Liver (tissue), 9 donors: ENCODE data around the gene PSMB10. TPM values are rescaled to one million over a fixed set of nuclear protein-coding genes. Genes with fewer than 3 reads are reported as not detected.

Experiments used
- DNase-seq: peaks from one replicate; pipeline ENCODE4 v3.0.0-alpha.2; 2017; ENCODE audit warnings: low spot score
- H3K27ac ChIP-seq, 2 donors: one replicate each; pipeline ENCODE4 v1.7.0; 2013; ENCODE audit warnings: inconsistent platforms in 2 of 2, low read length in 2 of 2, control low read depth in 1 of 2, low read depth in 1 of 2, mild to moderate bottlenecking in 1 of 2
- H3K27me3 ChIP-seq, 4 donors: one replicate each; pipeline versions ENCODE4 v1.6.1 to v1.7.0; 2013; ENCODE audit warnings: low read length in 3 of 4, inconsistent platforms in 1 of 4, mild to moderate bottlenecking in 1 of 4, moderate library complexity in 1 of 4; ENCODE audit not compliant: control insufficient read depth in 4 of 4, insufficient read depth in 4 of 4
- H3K36me3 ChIP-seq, 4 donors: one replicate each; pipeline versions ENCODE4 v1.6.1 to v1.7.0; 2013; ENCODE audit warnings: low read length in 3 of 4, mild to moderate bottlenecking in 3 of 4, low read depth in 1 of 4, moderate library complexity in 1 of 4; ENCODE audit not compliant: control insufficient read depth in 4 of 4, insufficient read depth in 3 of 4
- H3K4me1 ChIP-seq, 4 donors: one replicate each; pipeline versions ENCODE4 v1.6.1 to v1.7.0; 2013; ENCODE audit warnings: low read length in 3 of 4, mild to moderate bottlenecking in 3 of 4, moderate library complexity in 1 of 4; ENCODE audit not compliant: control insufficient read depth in 4 of 4, insufficient read depth in 4 of 4
- H3K4me3 ChIP-seq, 3 donors: one replicate each; pipeline versions ENCODE4 v1.6.1 to v1.7.0; 2013; ENCODE audit warnings: low read length in 3 of 3, control low read depth in 1 of 3, low read depth in 1 of 3, mild to moderate bottlenecking in 1 of 3
- H3K9ac ChIP-seq, 2 donors: one replicate each; pipeline ENCODE4 v1.7.0; 2013; ENCODE audit warnings: low read length in 2 of 2, mild to moderate bottlenecking in 2 of 2, moderate library complexity in 2 of 2, control low read depth in 1 of 2, low read depth in 1 of 2
- H3K9me3 ChIP-seq, 4 donors: one replicate each; pipeline versions ENCODE4 v1.6.1 to v1.7.0; 2013; ENCODE audit warnings: low read length in 3 of 4; ENCODE audit not compliant: control insufficient read depth in 4 of 4
- EGR1 ChIP-seq, 2 donors: IDR thresholded peaks; 2 replicates each; pipeline ENCODE4 v1.6.1; 2016 to 2018; ENCODE audit warnings: antibody characterized with exemption in 2 of 2, low read depth in 2 of 2
- FOXA1 ChIP-seq: IDR thresholded peaks from 2 replicates; pipeline ENCODE4 v1.6.1; 2016; ENCODE audit warnings: antibody characterized with exemption
- FOXA2 ChIP-seq: IDR thresholded peaks from 2 replicates; pipeline ENCODE4 v1.6.1; 2016; ENCODE audit warnings: antibody characterized with exemption
- GABPA ChIP-seq, 2 donors: IDR thresholded peaks in 1 of 2; conservative IDR thresholded peaks in 1 of 2; 2 replicates each; pipeline ENCODE4 v1.6.1; 2016; ENCODE audit warnings: antibody characterized with exemption in 2 of 2, mild to moderate bottlenecking in 1 of 2, moderate library complexity in 1 of 2
- HNF4A ChIP-seq, 2 donors: conservative IDR thresholded peaks; 2 replicates each; pipeline ENCODE4 v1.6.1; 2016; ENCODE audit warnings: antibody characterized with exemption in 2 of 2, mild to moderate bottlenecking in 2 of 2
- HNF4G ChIP-seq: IDR thresholded peaks from 2 replicates; pipeline ENCODE4 v1.6.1; 2016; ENCODE audit warnings: antibody characterized with exemption
- JUND ChIP-seq, 2 donors: IDR thresholded peaks; 2 replicates each; pipeline ENCODE4 v1.6.1; 2016; ENCODE audit warnings: antibody characterized with exemption in 2 of 2
- MAX ChIP-seq: IDR thresholded peaks from 2 replicates; pipeline ENCODE4 v1.6.1; 2016; ENCODE audit warnings: antibody characterized with exemption
- NR2F2 ChIP-seq: IDR thresholded peaks from 2 replicates; pipeline ENCODE4 v1.6.1; 2016; ENCODE audit warnings: antibody characterized with exemption
- RAD21 ChIP-seq, 2 donors: IDR thresholded peaks; 2 replicates each; pipeline ENCODE4 v1.6.1; 2016; ENCODE audit warnings: antibody characterized with exemption in 2 of 2, mild to moderate bottlenecking in 2 of 2
- RXRA ChIP-seq, 2 donors: IDR thresholded peaks; 2 replicates each; pipeline ENCODE4 v1.6.1; 2017 to 2018; ENCODE audit warnings: antibody characterized with exemption in 2 of 2, mild to moderate bottlenecking in 1 of 2
- SP1 ChIP-seq: IDR thresholded peaks from 2 replicates; pipeline ENCODE4 v1.6.1; 2018; ENCODE audit warnings: antibody characterized with exemption, mild to moderate bottlenecking
- TAF1 ChIP-seq: conservative IDR thresholded peaks from 2 replicates; pipeline ENCODE4 v1.6.1; 2016; ENCODE audit warnings: antibody characterized with exemption, mild to moderate bottlenecking
- YY1 ChIP-seq: IDR thresholded peaks from 2 replicates; pipeline ENCODE4 v1.6.1; 2016; ENCODE audit warnings: antibody characterized with exemption, mild to moderate bottlenecking
- WGBS: extraction: QIAGEN DNeasy Blood & Tissue Kit; methylation state at CpG from one replicate; pipeline ENCODE4 v1.1.7; 2013; 5-methylcytosine and 5-hydroxymethylcytosine counted together
- polyA plus RNA-seq, 2 donors: library from polyadenylated mRNA; stranded (reverse) in 1 of 2; unstranded in 1 of 2; fragments of 200-250 nt in 1 of 2; fragments of >200 nt in 1 of 2; fragmentation: Nextera tagmentation in 1 of 2; extraction: Ambion mirVana in 1 of 2; gene quantifications; one replicate each; pipeline versions ENCODE4 v1.2.1 to v1.2.3, GENCODE V29; 2013 to 2015
- total RNA-seq, 2 donors: library from RNA; depleted of rRNA; stranded (reverse); fragments of >200 nt; gene quantifications; one replicate each; pipeline ENCODE4 v1.2.3, GENCODE V29; 2014
- TF ChIP-seq, protein P1 (sequence below): IDR thresholded peaks from 2 replicates; pipeline ENCODE4 v1.6.1; 2016; ENCODE audit warnings: antibody characterized with exemption
- TF ChIP-seq, protein P2 (sequence below): IDR thresholded peaks from 2 replicates; pipeline ENCODE4 v1.6.1; 2016; ENCODE audit warnings: antibody characterized with exemption, mild to moderate bottlenecking
- TF ChIP-seq, protein P3 (sequence below): IDR thresholded peaks from 2 replicates; pipeline ENCODE4 v1.6.1; 2016; ENCODE audit warnings: antibody characterized with exemption
- TF ChIP-seq, protein P4 (sequence below): fragments of 150-350 bp; IDR thresholded peaks from 2 replicates; pipeline ENCODE4 v1.5.1; 2017; ENCODE audit warnings: improper control_type of control experiment, low read depth, low read length; ENCODE audit not compliant: missing input control
- donor health status: healthy.
- donor health status: healthy.
- donor health status: healthy.
- donor health status: healthy.
- donor health status: healthy.

The PSMB10 gene
- total and polyA plus RNA-seq, 4 donors: 24.8 to 48.2 (median 32.3) TPM

- TF ChIP-seq RAD21 (IDR thresholded peaks at IDR 0.05) (peak in 1 of 2 donors; percentile 35), FOXA1 (no peak), JUND (IDR thresholded peaks at IDR 0.05) (peak in 1 of 2 donors; percentile 53), HNF4A (conservative IDR thresholded peaks at IDR 0.05) (peak; percentile 33 to 77)
- TF ChIP-seq, protein P1, sequence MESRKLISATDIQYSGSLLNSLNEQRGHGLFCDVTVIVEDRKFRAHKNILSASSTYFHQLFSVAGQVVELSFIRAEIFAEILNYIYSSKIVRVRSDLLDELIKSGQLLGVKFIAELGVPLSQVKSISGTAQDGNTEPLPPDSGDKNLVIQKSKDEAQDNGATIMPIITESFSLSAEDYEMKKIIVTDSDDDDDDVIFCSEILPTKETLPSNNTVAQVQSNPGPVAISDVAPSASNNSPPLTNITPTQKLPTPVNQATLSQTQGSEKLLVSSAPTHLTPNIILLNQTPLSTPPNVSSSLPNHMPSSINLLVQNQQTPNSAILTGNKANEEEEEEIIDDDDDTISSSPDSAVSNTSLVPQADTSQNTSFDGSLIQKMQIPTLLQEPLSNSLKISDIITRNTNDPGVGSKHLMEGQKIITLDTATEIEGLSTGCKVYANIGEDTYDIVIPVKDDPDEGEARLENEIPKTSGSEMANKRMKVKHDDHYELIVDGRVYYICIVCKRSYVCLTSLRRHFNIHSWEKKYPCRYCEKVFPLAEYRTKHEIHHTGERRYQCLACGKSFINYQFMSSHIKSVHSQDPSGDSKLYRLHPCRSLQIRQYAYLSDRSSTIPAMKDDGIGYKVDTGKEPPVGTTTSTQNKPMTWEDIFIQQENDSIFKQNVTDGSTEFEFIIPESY: no peak
Measured at GRCh38 chr16:67961551-67961957, 24.9 kb upstream of the PSMB10 start (continued).

DNA sequence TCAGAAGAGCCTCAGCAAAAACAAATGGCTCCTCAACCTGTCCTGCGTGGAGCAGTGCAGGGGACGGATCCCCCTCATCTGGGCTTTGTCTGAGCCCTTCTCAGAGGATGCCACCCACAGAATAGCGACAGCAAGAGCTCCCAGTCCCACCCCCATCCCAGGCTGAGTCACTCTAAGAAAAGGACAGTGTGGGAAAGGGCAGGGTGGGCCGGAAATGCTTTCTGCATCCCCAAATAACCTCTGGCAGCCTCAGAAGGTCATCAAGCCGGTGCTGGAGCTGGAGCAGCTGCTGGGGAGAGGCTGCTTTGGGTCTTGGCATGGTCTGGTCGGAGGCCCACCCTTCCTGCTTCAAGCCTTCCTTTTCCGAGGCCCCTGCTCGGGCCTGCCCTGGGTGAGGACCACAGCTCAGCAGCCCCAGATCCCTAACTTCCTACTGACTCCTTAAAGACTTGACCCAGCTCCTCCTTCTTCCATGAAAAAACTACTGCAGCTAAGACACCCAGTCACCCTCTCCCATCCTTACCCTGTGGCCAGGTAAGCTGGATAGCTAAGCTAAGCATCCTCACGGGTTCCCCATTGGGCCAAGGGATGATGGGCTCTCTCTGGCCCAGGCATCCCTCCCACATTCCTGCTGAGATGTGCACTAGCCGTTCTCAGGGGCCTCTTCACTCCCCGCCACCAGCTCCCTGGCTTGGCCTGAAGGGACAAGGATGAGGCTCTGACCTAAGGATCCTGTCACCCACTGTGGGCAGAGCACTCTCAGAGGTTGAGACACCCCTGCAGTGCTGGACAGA lies 23.1 kb upstream of the PSMB10 start:
- Histone ChIP-seq H3K27ac (peak overlapping the region; percentile 31 to 42), H3K36me3 (peaks cover 0 to 16% (median 4%) of the 10 kb centered on the region in 4 donors), H3K9me3 (no peaks in the 10 kb centered on the region), H3K9ac (no peak overlapping the region), H3K27me3 (no peaks in the 10 kb centered on the region), H3K4me3 (no peak overlapping the region), H3K4me1 (peaks cover 11 to 28% (median 18%) of the 10 kb centered on the region in 4 donors)
- 81% methylated on average over 11 of the region's 11 CpGs for WGBS
- no peak for DNase-seq
- TF ChIP-seq RAD21 (IDR thresholded peaks at IDR 0.05) (peak in 1 of 2 donors; percentile 10), RXRA (IDR thresholded peaks at IDR 0.05) (peak; percentile 70 to 73), YY1 (no peak), NR2F2 (peak; percentile 83), SP1 (peak; percentile 36), JUND (IDR thresholded peaks at IDR 0.05) (peak; percentile 53 to 54)
- TF ChIP-seq, protein P2, sequence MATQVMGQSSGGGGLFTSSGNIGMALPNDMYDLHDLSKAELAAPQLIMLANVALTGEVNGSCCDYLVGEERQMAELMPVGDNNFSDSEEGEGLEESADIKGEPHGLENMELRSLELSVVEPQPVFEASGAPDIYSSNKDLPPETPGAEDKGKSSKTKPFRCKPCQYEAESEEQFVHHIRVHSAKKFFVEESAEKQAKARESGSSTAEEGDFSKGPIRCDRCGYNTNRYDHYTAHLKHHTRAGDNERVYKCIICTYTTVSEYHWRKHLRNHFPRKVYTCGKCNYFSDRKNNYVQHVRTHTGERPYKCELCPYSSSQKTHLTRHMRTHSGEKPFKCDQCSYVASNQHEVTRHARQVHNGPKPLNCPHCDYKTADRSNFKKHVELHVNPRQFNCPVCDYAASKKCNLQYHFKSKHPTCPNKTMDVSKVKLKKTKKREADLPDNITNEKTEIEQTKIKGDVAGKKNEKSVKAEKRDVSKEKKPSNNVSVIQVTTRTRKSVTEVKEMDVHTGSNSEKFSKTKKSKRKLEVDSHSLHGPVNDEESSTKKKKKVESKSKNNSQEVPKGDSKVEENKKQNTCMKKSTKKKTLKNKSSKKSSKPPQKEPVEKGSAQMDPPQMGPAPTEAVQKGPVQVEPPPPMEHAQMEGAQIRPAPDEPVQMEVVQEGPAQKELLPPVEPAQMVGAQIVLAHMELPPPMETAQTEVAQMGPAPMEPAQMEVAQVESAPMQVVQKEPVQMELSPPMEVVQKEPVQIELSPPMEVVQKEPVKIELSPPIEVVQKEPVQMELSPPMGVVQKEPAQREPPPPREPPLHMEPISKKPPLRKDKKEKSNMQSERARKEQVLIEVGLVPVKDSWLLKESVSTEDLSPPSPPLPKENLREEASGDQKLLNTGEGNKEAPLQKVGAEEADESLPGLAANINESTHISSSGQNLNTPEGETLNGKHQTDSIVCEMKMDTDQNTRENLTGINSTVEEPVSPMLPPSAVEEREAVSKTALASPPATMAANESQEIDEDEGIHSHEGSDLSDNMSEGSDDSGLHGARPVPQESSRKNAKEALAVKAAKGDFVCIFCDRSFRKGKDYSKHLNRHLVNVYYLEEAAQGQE: no peak

- Histone ChIP-seq H3K27me3 (no peaks in the 10 kb centered on the region), H3K4me3 (no peak overlapping the region), H3K9ac (no peak overlapping the region), H3K4me1 (peaks cover 19 to 40% (median 29%) of the 10 kb centered on the region in 4 donors), H3K36me3 (peaks cover 0 to 16% (median 5%) of the 10 kb centered on the region in 4 donors), H3K9me3 (no peaks in the 10 kb centered on the region), H3K27ac (no peak overlapping the region)
- WGBS: 97% methylated on average over 9 of the region's 9 CpGs
- no peak for DNase-seq
- no peak for TF ChIP-seq SP1
- TF ChIP-seq RXRA (IDR thresholded peaks at IDR 0.05): no peak
- no peak for TF ChIP-seq FOXA2
- no peak for TF ChIP-seq JUND (IDR thresholded peaks at IDR 0.05)
- no peak for TF ChIP-seq HNF4G
- TF ChIP-seq, protein P3, sequence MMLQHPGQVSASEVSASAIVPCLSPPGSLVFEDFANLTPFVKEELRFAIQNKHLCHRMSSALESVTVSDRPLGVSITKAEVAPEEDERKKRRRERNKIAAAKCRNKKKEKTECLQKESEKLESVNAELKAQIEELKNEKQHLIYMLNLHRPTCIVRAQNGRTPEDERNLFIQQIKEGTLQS: no peak
- TF ChIP-seq, protein P4, sequence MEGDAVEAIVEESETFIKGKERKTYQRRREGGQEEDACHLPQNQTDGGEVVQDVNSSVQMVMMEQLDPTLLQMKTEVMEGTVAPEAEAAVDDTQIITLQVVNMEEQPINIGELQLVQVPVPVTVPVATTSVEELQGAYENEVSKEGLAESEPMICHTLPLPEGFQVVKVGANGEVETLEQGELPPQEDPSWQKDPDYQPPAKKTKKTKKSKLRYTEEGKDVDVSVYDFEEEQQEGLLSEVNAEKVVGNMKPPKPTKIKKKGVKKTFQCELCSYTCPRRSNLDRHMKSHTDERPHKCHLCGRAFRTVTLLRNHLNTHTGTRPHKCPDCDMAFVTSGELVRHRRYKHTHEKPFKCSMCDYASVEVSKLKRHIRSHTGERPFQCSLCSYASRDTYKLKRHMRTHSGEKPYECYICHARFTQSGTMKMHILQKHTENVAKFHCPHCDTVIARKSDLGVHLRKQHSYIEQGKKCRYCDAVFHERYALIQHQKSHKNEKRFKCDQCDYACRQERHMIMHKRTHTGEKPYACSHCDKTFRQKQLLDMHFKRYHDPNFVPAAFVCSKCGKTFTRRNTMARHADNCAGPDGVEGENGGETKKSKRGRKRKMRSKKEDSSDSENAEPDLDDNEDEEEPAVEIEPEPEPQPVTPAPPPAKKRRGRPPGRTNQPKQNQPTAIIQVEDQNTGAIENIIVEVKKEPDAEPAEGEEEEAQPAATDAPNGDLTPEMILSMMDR: no peak
- TF ChIP-seq EGR1 (IDR thresholded peaks at IDR 0.05; ENCODE audit: low read depth in 2 of 2): no peak
- TF ChIP-seq YY1: no peak
- TF ChIP-seq RAD21 (IDR thresholded peaks at IDR 0.05): no peak
- TF ChIP-seq, protein P1: no peak
- no peak for TF ChIP-seq NR2F2
- TF ChIP-seq TAF1: no peak
- no peak for TF ChIP-seq HNF4A (conservative IDR thresholded peaks at IDR 0.05)
- no peak for TF ChIP-seq GABPA (IDR thresholded peaks at IDR 0.05 in 1 of 2, conservative IDR thresholded peaks at IDR 0.05 in 1 of 2)
- TF ChIP-seq MAX: no peak
- TF ChIP-seq FOXA1: no peak
Measured at GRCh38 chr16:67957622-67958021, 21.0 kb upstream of the PSMB10 start.
